Kidney capillary endothelial cell (primary cell): ENCODE results near the gene VMAC.
"Not testable (repeated sequence)": the region's sequence is repeated elsewhere in the genome, so short reads cannot be mapped to it uniquely, and the experiment has no call there.

ENCODE experiments used
- DNase-seq: peaks from one replicate; pipeline ENCODE4 v3.0.0-alpha.2; 2018; ENCODE audit warnings: low spot score

VMAC gene, protein sequence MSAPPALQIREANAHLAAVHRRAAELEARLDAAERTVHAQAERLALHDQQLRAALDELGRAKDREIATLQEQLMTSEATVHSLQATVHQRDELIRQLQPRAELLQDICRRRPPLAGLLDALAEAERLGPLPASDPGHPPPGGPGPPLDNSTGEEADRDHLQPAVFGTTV

DNA sequence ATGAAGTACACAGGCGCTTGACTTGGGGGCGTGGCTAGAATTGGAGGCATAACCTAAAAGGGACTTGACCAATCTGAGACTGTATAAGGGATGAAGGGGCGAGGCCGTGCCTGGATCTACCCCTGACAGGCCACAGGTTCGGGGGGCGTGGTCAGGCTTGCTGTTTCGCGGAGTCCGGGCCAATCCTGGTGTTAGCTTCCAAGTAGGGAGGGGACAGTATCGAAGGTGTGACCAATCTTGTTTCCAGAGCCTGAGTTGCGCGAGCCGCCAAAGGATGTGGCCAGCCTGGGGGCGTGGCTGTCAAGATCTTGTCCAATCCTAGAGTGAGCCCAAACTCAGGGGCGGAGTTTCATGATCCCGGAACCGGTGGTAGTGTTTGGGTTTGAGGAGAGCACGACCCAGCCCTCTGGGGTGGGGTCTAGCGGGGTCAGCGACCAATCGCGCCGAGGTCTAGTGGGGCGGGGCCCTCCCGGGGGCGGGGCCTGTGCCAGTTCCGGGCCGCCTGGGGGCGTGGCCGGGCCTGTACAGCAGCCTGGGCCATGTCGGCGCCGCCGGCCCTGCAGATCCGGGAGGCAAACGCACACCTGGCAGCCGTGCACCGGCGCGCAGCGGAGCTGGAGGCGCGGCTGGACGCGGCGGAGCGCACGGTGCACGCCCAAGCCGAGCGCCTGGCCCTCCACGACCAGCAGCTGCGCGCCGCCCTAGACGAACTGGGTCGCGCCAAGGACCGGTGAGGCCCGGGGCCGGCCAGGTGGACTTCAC, at the start of gene VMAC:
VMAC (plus strand) TSS at position 521 of the 762 bp plus-strand sequence; CDS start at position 540, 19 bp downstream.
- DNase-seq: peak; percentile 100

DNA sequence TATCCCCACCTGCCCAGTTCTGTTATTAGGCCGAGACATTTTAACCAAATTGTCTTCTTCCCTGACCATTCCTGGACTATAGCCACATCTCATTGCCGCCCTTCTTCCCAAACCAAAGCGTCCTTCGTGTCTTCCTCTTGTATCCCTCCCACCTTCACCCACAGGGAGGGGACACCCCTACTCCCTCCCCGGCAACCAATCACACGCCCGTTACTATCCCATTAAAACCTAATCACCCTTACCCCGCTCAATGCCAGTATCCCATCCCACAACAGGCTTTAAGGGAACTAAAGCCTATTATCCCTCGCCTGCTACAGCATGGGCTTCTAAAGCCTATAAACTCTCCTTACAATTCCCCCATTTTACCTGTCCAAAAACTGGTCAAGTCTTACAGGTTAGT, 49.5 kb upstream of the VMAC start:
- not testable (repeated sequence) for DNase-seq

DNA sequence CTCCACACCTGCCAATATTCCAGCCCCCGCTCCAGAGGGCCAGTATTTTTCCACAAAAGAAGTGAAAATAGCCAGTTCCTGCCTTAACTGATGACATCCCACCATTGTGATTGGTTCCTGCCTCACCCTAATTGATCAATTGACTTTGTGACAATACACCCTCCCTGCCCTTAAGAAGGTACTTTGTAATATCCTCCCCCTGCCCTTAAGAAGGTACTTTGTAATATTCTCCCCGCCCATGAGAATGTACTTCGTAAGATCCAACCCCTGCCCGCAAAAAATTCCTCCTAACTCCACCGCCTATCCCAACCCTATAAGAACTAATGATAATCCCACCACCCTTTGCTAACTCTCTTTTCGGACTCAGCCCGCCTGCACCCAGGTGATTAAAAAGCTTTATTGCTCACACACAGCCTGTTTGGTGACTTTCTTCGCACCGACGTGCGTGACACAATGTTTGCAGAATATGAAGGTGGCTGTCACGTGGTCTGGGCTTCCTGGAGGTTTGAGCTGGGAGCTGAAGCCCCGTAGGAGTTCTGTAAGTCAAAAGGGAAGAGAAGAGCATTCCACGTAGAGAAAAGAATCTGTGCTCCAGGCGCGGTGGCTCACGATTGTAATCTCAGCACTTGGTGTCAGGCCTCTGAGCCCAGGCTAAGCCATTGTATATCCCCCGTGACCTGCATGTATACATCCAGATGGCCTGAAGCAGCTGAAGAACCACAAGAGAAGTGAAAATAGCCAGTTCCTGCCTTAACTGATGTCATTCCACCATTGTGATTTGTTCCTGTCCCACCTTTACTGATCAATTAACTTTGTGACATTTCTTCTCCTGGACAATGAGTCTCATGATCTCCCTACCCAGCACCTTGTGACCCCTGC, 47.2 kb upstream of the VMAC start:
- no peak for DNase-seq

DNA sequence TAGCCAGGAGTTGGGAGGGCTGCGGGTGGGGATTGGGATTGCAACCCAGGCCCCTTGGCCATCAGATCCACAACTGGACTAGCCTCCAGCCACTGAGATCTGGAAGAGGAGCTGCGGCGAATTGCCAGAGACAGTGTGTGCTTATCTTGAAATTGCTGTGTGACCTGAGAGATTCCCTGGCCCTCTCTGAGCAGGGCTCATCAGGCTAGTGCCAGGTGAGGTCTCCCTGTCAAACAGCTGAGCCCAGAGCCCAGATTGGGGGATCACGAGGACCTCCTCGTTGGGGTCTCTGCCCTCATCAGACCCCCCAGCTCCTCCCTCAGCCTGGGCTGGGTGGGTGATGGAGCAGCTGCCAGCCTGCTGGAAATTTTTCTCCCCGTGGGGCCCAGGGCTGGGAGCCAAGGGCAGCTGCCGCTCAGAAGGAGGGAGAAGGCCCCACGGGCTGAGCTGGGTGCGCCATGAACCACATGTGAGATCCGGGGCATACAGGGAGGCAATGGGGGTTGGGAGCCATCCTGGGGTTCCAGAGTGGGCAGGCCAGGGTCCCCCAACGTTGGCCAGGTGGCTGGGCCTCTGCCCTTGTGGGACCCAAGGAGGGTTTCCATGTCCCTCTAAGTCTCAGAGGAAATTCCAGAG, 41.5 kb upstream of the VMAC start:
- no peak for DNase-seq

DNA sequence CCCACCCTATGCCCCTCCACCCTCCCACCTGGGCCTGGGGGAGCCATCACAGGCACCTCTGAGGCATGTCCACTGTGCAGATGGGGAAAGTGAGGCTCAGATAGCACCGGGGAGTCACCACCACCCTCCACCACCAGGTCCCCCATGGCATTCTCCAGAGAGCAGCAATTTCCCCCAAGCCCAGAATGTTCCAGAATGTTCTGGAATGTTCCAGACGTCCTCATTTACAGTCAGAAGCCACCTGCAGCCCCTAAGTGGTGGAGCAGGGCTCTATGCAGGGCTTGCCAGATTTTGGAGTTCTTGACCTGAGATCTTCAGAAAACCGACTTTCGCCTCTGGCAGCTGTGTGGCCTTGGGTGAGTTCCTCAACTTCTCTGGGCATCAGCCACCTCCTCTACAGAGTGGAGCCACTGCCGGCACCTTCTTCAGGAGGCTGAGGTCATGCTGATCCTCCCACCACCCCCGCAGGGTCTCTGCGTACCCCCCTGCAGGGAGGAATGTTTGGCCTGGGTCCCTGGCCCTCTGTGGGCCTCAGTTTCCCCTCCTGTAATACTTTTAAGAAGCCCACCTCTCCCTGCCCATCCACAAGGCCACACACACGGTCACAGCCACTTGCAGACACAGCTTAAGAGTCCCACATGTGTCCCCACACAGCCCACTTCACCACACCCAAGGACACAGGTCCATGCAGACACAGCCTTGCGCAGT, 40.5 kb upstream of the VMAC start:
- no peak for DNase-seq

DNA sequence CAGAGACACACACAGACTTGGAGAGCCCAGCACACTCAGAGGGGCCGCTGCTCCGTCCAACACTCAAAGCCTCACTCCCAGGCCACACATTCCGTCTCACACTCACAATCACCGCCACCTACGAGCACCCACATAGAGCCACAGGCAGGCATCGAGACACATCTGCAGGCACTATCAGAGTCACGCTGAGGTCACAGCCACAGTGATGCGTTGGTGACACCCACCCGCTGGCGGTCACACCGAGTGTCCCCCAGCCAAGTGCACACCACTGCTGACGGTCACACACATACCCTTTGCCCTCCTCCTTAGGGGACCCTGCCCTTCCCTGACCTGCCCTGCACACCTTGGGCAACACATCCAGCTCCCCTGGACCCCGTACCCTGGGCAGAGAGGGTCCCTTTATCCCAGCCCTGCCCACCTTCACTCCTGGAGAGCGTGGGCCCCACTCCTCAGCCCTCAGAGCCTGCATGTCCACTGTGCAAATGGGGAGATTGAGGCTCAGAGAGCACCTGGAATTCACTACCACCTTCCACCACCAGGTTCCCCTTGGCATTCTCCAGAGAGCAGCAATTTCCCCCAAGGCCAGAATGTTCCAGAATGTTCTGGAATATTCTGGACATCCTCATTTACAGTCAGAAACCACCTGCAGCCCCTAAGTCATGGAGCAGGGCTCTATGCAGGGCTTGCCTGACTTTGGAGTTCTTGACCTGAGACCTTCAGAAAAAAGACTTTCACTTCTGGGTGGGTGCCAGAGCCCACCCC, 39.8 kb upstream of the VMAC start:
- DNase-seq: no peak

DNA sequence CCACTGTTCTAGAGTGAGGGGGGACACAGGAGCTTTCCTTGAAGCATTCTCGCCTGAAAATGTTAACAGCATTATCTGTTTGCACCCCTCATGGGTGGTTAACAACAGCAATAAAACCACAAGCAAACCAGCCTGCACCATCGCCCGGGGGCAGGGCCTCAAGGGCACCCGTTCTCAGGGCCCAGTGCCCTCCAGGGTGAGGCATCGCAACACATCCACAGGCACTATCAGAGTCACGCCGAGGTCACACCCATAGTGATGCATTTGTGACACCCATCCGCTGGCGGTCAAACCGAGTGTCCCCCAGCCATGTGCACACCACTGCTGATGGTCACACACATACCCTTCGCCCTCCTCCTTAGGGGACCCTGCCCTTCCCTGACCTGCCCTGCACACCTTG, 38.9 kb upstream of the VMAC start:
- DNase-seq: no peak

DNA sequence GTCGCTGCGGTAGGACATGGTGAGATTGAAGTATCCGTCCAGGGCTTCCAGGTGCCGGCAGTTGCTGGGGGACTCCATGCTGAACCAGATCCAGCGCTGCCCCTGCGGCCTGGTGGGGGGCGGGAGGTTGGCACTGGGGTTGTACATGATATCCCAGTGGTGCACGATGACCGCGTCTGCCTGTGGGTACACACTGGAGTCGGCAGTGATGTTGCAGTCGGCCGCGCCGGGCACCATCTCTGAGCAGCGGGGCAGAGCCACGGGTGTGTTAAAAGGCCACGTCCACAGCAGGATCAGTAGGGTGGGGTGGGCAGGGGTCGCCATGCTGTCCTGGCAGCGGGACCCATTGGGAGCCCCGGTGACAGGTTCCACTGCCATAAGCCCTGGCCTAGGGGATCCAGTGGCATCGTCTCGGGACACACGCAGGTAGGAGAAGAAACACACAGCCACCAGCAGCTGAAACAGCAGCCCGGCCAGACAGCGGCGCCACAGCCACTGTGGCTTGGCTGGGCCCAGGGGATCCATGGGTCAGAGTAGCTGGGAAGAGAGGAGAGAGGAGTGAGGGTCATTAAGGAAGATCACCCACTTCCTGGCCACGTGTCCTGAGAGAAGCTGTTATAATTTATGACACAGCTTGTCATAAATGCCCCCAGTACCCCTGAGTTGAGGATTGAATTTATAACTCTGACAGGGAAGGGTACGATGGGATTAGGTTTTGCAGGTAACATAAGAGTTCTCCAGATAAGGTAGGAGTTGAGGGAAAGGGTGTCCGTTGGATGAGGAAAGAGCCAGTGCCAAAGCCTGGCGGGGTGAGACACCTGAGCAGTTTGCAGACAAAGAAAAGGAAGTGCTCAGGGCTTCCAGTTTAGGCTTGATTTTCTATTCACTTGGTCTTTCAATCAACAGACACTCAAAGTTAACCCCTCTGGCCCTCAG, 37.2 kb upstream of the VMAC start:
- DNase-seq: no peak

DNA sequence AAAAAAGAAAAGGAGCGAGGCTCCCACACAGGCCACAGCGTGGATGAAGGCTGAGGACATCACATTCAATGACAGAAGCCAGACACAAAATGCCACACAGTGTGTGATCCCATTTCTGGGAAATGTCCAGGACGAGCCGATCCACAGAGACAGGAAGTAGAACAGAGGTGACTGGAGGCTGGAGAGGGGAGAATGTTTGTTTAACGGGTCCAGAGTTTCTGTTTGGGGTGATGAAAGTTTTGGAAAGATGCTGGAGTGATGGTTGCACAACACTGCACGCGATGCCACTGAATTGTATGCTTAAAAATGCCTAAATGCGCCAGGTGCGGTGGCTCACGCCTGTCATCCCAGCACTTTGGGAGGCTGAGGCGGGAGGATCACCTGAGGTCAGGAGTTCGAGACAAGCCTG, 33.7 kb upstream of the VMAC start:
- DNase-seq: no peak

DNA sequence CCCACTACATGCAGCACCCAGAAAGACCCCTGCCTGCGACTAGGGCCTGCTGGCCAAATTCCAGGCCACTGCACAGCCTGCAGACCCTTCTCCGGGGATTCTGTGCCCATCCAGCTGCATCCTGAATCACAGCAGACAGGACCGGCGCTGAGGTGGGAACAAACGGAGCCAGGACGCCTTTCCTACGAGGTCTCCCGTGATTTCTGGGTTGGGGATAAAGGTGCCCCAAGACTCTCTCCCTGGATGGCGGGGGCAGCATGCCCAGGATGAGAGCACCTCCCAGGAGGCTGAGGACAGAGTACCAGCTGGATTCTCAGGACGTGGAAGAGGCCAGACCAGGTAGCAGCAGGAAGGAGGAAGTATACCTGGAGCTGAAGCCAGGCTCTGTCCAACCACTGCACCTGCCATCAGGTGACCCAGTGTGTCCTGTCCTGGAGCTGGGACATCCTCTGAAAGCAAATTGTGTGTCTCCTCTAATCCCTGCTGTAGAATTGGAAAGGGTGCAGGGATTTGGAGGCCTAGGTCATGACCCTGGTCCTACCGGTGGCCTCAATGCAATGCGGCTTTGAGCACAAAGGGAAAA, 31.0 kb upstream of the VMAC start:
- DNase-seq: no peak

DNA sequence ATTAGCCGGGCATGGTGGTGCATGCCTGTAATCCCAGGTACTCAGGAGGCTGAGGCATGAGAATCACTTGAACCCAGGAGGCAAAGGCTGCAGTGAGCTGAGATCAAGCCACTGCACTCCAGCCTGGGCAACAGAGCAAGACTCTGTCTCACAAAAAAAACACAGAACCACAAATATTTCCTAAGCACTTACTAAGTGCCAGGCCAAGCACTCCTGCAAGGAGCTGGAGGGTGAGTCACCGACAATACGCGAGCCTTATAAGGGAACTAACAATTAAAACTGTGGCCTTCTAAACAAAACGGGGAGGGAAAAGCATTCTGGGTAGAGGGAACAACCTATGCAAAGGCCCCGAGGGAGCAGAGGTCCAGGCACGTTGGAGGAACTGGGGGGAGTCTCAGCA, 30.2 kb upstream of the VMAC start:
- not testable (repeated sequence) for DNase-seq

DNA sequence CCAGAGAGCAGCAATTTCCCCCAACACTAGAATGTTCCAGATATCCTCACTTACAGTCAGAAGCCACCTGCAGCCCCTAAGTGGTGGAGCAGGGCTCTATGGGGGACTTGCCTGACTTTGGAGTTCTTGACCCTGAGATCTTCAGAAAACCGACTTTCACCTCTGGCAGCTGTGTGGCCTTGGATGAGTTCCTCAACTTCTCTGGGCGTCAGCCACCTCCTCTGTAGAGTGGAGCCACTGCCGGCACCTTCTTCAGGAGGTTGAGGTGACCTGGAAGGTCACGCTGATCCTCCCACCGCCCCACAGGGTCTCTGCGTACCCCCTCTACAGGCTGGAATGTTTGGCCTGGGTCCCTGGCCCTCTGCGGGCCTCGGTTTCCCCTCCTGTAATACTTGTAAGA, 27.2 kb upstream of the VMAC start:
- DNase-seq: no peak

DNA sequence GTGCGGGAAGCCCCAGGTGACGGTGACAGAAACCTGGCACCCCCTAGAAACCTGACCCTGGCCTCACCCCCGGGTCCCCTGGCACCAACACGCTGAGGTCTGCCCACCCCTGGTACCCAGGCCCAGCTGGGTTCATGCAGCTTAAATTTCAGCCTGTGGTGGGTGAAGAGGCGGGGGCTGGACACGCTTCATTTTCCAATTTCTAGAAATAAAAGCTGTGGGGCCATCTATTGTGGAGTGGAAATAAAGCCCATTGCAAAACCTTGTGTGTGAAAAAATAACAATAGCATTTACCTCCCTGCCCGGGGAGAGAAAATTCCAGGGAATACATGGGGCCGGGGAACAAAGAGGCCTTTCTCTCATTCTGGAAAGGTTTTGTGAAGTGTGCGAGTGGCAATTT, 26.8 kb upstream of the VMAC start:
- DNase-seq: no peak

DNA sequence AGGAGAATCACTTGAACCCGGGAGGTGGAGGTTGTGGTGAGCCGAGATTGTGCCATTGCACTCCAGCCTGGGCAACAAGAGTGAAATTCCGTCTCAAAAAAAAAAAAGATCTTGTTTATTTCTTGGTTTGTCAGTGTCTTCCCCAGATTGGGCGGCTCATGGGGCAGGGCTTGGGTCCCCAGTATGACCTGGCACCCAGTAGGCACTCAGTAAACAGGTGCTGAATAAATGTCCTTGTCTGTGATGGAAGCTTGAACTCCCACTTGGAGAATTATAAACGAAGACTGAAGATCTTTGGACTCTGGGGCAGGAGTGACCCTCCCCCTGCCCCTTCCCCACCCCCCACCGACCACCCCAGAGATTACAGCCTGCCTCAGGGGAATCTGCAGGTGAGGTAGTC, 24.5 kb upstream of the VMAC start:
- DNase-seq: no peak

DNA sequence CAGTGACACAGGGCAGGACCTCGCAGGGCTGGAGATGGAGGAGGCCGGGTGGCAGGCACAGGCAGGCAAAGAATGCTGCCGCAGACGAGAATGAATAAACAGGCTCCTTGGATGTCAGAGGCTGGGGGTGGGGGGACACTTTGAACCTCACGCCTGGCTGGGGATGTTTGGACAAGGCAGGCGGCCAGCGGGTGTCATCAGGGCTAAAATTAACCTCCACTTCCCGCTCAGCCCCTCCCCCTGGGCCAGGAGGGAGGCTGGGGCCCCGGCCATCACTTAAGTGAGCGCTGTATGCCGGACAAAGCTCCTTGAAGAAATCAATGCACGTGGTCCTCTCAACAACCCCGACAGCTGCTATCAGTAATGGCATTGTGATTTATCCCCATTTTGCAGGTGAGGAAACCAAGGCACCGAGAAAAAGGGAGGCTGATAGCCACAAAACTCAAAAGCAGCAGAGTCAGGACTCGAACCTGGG, 24.0 kb upstream of the VMAC start:
- no peak for DNase-seq

DNA sequence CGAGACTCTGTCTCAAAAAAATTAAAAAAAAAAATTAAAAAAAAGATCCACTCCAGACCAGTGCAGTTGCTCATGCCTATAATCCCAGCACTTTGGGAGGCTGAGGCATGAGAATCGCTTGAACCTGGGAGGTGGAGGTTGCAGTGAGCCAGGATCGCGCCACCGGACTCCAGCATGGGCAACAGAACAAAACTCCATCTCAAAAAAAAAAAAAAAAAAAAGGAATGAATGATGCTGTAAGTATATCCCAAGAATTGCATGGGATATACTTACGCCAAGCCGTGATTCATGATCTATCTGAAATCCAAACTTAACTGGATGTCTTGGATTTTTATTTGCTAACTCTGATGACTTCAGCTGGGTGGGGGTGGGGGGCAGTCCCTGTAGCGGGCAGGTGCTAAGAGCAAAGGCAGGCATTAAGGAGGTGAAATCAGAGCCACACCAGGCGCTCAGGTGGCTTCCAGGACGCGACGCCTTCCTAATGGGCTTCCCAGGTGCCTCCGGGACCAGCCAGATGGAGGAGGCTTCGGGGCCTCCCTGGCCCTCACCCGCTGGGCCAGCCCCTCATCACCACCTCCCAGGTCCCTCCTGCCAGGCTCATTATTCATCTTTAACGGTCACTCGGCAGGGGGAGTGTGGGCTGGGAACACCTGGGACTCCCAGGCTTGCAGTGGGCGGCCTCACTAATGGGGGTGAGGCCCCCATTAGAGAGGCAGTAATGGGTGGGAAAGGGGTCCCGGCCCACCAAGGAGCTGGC, 23.0 kb upstream of the VMAC start:
- DNase-seq: no peak

DNA sequence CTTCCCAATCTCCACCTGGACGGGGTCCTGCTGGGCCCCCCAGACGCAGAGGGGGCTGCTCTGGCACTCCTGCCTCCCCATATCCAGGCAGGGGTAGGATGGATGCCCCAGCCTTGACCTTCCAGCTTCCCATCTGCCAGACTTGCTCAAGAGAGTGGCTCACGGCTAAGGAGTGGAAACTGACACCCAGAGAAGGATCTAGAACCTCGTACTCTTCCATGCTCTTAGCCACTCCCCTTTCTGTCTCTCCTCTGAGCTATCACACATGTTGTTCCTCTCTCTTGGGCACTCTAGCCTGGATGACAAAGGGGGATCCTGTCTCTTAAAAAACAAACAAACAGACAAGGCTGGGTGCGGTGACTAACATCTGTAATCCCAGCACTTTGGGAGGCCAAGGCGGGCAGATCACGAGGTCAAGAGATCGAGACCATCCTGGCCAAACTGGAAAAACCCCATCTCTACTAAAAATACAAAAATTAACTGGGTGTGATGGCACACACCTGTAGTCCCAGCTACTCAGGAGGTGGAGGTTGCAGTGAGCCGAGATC, 22.2 kb upstream of the VMAC start:
- DNase-seq: no peak

DNA sequence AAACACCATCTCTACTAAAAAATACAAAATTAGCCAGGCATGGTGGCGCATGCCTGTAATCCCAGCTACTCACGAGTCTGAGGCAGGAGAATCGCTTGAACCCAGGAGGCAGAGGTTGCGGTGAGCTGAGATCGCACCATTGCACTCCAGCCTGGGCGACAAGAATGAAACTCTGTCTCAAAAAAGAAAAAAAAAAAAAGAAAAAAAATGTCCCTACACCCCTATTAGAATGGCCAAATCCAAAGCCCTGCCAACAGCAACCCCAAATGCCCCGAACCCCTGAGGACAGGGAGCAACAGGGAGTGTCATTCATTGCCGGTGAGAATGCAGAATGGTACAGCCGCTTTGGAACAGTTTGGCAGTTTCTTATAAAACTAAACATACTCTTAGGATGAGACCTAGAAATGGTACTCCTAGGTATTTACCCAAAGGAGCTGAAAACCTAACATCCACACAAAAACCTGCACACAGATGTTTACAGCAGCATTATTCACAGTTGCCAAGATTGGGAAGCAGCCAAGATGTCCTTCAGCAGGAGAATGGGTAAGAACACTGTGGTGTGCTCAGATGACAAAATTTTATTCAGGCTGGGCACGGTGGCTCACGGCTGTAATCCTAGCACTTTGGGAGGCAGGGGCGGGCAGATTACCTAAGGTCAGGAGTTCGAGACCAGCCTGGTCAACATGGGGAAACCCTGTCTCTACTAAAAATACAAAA, 21.4 kb upstream of the VMAC start:
- DNase-seq: not testable (repeated sequence)
